Calu3 (cell line): Measurements from ENCODE around the gene RC3H2. TPM values are rescaled to one million over a fixed set of nuclear protein-coding genes. Genes with fewer than 3 reads are reported as not detected.
"Not testable (repeated sequence)": the region's sequence is repeated elsewhere in the genome, so short reads cannot be mapped to it uniquely, and the experiment has no call there.

Experiments
- BruUV-seq: library from RNA; stranded (reverse); fragments of 400-500 nt; replicated peaks from 2 replicates; lab custom pipeline; 2021; lab: Mats Ljungman, UMichigan
- CTCF ChIA-PET: fragments of 300-600 bp; sonication (Branson Sonifier 250); formaldehyde crosslinking; loops from one replicate; lab custom pipeline; 2022; ENCODE audit warnings: antibody characterized with exemption; lab: Charles Lee
- DNase-seq: peaks from one replicate; pipeline ENCODE4 v3.0.0; 2022
- H3K27ac Mint-ChIP-seq: one replicate; pipeline ENCODE4 v1.8.0; 2022; ENCODE audit warnings: mixed read lengths; ENCODE audit not compliant: unreplicated experiment
- H3K27me3 Mint-ChIP-seq: one replicate; pipeline ENCODE4 v1.8.0; 2022; ENCODE audit warnings: mixed read lengths; ENCODE audit not compliant: unreplicated experiment
- H3K36me3 Mint-ChIP-seq: one replicate; pipeline ENCODE4 v1.8.0; 2022; ENCODE audit warnings: mild to moderate bottlenecking, moderate library complexity, mixed read lengths; ENCODE audit not compliant: insufficient read depth, unreplicated experiment
- H3K4me1 Mint-ChIP-seq: one replicate; pipeline ENCODE4 v1.8.0; 2022; ENCODE audit warnings: mild to moderate bottlenecking, low read depth, mixed read lengths; ENCODE audit not compliant: unreplicated experiment
- H3K4me3 Mint-ChIP-seq: one replicate; pipeline ENCODE4 v1.8.0; 2022; ENCODE audit warnings: mild to moderate bottlenecking, low read depth, moderate library complexity, mixed read lengths; ENCODE audit not compliant: unreplicated experiment
- H3K9me3 Mint-ChIP-seq: one replicate; pipeline ENCODE4 v1.8.0; 2022; ENCODE audit warnings: low read depth, mixed read lengths; ENCODE audit not compliant: unreplicated experiment
- CTCF ChIP-seq: fragments of 200-600 bp; IDR thresholded peaks from one replicate; pipeline ENCODE4 v1.8.0; 2022; ENCODE audit warnings: antibody characterized with exemption; ENCODE audit not compliant: unreplicated experiment
- intact Hi-C: fragments of 100-400 bp; cut with micrococcal nuclease; formaldehyde crosslinking; loops from one replicate; pipeline ENCODE4 v1.10.0; 2022; ENCODE audit not compliant: unreplicated experiment
- total RNA-seq: library from RNA; stranded (reverse); gene quantifications from 2 replicates; pipeline ENCODE4 v1.2.3, GENCODE V29; 2022

The RC3H2 gene
- total RNA-seq, 1 experiment from 2014 or later = 45.5 TPM

- Mint-ChIP-seq H3K27me3 (no peaks in the 10 kb centered on the region), H3K36me3 (peaks cover 20% of the 10 kb centered on the region), H3K9me3 (no peaks in the 10 kb centered on the region), H3K4me3 (no peak overlapping the region), H3K27ac (no peak overlapping the region), H3K4me1 (no peaks in the 10 kb centered on the region)
- no peak for TF ChIP-seq CTCF
- CTCF ChIA-PET = no interaction called here
- BruUV-seq = no TSS peak
- no peak for DNase-seq
- intact Hi-C loops = no loop called here
These were observed 41.8 kb downstream of the RC3H2 start for GRCh38 chr9:122863407-122863806.

GRCh38 chr9:122860319-122861142, 44.6 kb downstream of the RC3H2 start:
- no TSS peak for BruUV-seq
- no peak for TF ChIP-seq CTCF
- intact Hi-C loops = no loop called here
- H3K4me3 Mint-ChIP-seq = no peak overlapping the region
- peaks cover 20% of the 10 kb centered on the region for H3K36me3 Mint-ChIP-seq
- CTCF ChIA-PET = interaction anchor here (0.7 kb wide), 2 partner anchors 26 to 955 kb away, joined by 3 read pairs; no protein-coding TSS in a partner anchor
- no peaks in the 10 kb centered on the region for H3K9me3 Mint-ChIP-seq
- no peak overlapping the region for H3K27ac Mint-ChIP-seq
- no peaks in the 10 kb centered on the region for H3K4me1 Mint-ChIP-seq
- H3K27me3 Mint-ChIP-seq = no peaks in the 10 kb centered on the region
- no peak for DNase-seq

GRCh38 chr9:122857815-122858214, 47.3 kb downstream of the RC3H2 start:
- DNase-seq = no peak
- no peaks in the 10 kb centered on the region for H3K27me3 Mint-ChIP-seq
- H3K27ac Mint-ChIP-seq = no peak overlapping the region
- CTCF ChIA-PET = no interaction called here
- H3K9me3 Mint-ChIP-seq = no peaks in the 10 kb centered on the region
- no peaks in the 10 kb centered on the region for H3K4me1 Mint-ChIP-seq
- intact Hi-C loops = no loop called here
- TF ChIP-seq CTCF = no peak
- no TSS peak for BruUV-seq
- peaks cover 25% of the 10 kb centered on the region for H3K36me3 Mint-ChIP-seq
- H3K4me3 Mint-ChIP-seq = no peak overlapping the region

- DNase-seq, H3K4me3 Mint-ChIP-seq, CTCF ChIA-PET, BruUV-seq, H3K36me3 Mint-ChIP-seq, H3K9me3 Mint-ChIP-seq, H3K27ac Mint-ChIP-seq, intact Hi-C loops, H3K4me1 Mint-ChIP-seq, H3K27me3 Mint-ChIP-seq: not testable (repeated sequence)
These were observed 52.9 kb downstream of the RC3H2 start for GRCh38 chr9:122852085-122852786.
